OCI-LY1 (cell line): Measurements from ENCODE around the gene FLYWCH1.

ENCODE experiments used
- H2AFZ ChIP-seq: fragments of 200-600 bp; sonication (generic), shearing (Covaris generic); 2 replicates; pipeline ENCODE4 v1.6.0; 2014; ENCODE audit warnings: antibody characterized with exemption, mild to moderate bottlenecking, low read length
- H3F3A ChIP-seq: fragments of 200-600 bp; sonication (generic), shearing (Covaris generic); 2 replicates; pipeline ENCODE4 v1.6.0; 2014; ENCODE audit warnings: mild to moderate bottlenecking, antibody characterized with exemption, low read length, moderate library complexity; ENCODE audit not compliant: insufficient read depth
- H3K27ac ChIP-seq: fragments of 200-600 bp; sonication (generic); 2 replicates; pipeline ENCODE4 v1.5.1; 2014; ENCODE audit warnings: low read length, mixed run types, mild to moderate bottlenecking, low read depth; ENCODE audit not compliant: poor library complexity, severe bottlenecking
- H3K27me3 ChIP-seq: fragments of 200-600 bp; sonication (generic); 2 replicates; pipeline ENCODE4 v1.6.0; 2014; ENCODE audit warnings: antibody characterized with exemption, mild to moderate bottlenecking, low read length, moderate library complexity; ENCODE audit not compliant: insufficient read depth
- H3K36me3 ChIP-seq: fragments of 200-600 bp; sonication (generic); 2 replicates; pipeline ENCODE4 v1.6.1; 2014; ENCODE audit warnings: mild to moderate bottlenecking, antibody characterized with exemption, low read length, moderate library complexity, mixed read lengths; ENCODE audit not compliant: insufficient read depth
- H3K4me1 ChIP-seq: fragments of 200-600 bp; sonication (generic); 2 replicates; pipeline ENCODE4 v1.5.1; 2014; ENCODE audit warnings: mild to moderate bottlenecking, low read length, moderate library complexity; ENCODE audit not compliant: insufficient read depth, severe bottlenecking
- H3K4me2 ChIP-seq: fragments of 200-600 bp; sonication (generic), shearing (Covaris generic); 2 replicates; pipeline ENCODE4 v1.6.1; 2014; ENCODE audit warnings: low read length
- H3K4me3 ChIP-seq: fragments of 200-600 bp; sonication (generic); 2 replicates; pipeline ENCODE4 v1.5.1; 2014; ENCODE audit warnings: low read length, low read depth, mild to moderate bottlenecking, mixed read lengths; ENCODE audit not compliant: poor library complexity, severe bottlenecking
- H3K79me2 ChIP-seq: fragments of 200-600 bp; shearing (Covaris generic); 2 replicates; pipeline ENCODE4 v1.6.1; 2016; ENCODE audit warnings: mixed run types, low read length, mixed read lengths; ENCODE audit not compliant: insufficient read depth
- H3K9ac ChIP-seq: fragments of 200-600 bp; sonication (generic), shearing (Covaris generic); 2 replicates; pipeline ENCODE4 v1.6.1; 2014; ENCODE audit warnings: mild to moderate bottlenecking, low read length, mixed read lengths
- H3K9me2 ChIP-seq: fragments of 200-600 bp; sonication (generic), shearing (Covaris generic); 2 replicates; pipeline ENCODE4 v1.6.1; 2014; ENCODE audit warnings: low read depth, mild to moderate bottlenecking, low read length, mixed read lengths
- H3K9me3 ChIP-seq: fragments of 200-600 bp; shearing (Covaris generic); 2 replicates; pipeline ENCODE4 v1.6.1; 2014; ENCODE audit warnings: low read length, mixed read lengths
- H4K20me1 ChIP-seq: fragments of 200-600 bp; sonication (generic), shearing (Covaris generic); 2 replicates; pipeline ENCODE4 v1.6.0; 2016; ENCODE audit warnings: mild to moderate bottlenecking, low read length; ENCODE audit not compliant: insufficient read depth
- EZH2 ChIP-seq: fragments of 200-600 bp; sonication (generic), shearing (Covaris generic); IDR thresholded peaks from 2 replicates; pipeline ENCODE4 v1.8.0; 2017; ENCODE audit warnings: borderline replicate concordance, mixed run types, mild to moderate bottlenecking, antibody characterized with exemption, low read length, moderate library complexity, mixed read lengths
- TF ChIP-seq, protein P1 (sequence below): fragments of 200-600 bp; sonication (generic), shearing (Covaris generic); IDR thresholded peaks from 2 replicates; pipeline ENCODE4 v1.5.1; 2017; ENCODE audit warnings: mild to moderate bottlenecking, antibody characterized with exemption, low read length, moderate library complexity, mixed read lengths

Gene FLYWCH1

GRCh38 chr16:2975161-2975795 lies 63.5 kb downstream of the FLYWCH1 start:
- H3K4me1 ChIP-seq: peaks cover 66% of the 10 kb centered on the region
- no peak overlapping the region for H3K9ac ChIP-seq
- H3F3A ChIP-seq: no peaks in the 10 kb centered on the region
- no peak overlapping the region for H2AFZ ChIP-seq
- H3K4me3 ChIP-seq: no peak overlapping the region
- H3K4me2 ChIP-seq: peak overlapping the region; percentile 18; the same call in 1 of the 2 replicates
- TF ChIP-seq EZH2: no peak
- TF ChIP-seq, protein P1, sequence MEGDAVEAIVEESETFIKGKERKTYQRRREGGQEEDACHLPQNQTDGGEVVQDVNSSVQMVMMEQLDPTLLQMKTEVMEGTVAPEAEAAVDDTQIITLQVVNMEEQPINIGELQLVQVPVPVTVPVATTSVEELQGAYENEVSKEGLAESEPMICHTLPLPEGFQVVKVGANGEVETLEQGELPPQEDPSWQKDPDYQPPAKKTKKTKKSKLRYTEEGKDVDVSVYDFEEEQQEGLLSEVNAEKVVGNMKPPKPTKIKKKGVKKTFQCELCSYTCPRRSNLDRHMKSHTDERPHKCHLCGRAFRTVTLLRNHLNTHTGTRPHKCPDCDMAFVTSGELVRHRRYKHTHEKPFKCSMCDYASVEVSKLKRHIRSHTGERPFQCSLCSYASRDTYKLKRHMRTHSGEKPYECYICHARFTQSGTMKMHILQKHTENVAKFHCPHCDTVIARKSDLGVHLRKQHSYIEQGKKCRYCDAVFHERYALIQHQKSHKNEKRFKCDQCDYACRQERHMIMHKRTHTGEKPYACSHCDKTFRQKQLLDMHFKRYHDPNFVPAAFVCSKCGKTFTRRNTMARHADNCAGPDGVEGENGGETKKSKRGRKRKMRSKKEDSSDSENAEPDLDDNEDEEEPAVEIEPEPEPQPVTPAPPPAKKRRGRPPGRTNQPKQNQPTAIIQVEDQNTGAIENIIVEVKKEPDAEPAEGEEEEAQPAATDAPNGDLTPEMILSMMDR: no peak
- H3K79me2 ChIP-seq: peaks cover 3% of the 10 kb centered on the region; the same call in 1 of the 2 replicates
- no peaks in the 10 kb centered on the region for H3K9me3 ChIP-seq
- H3K27me3 ChIP-seq: no peaks in the 10 kb centered on the region
- no peaks in the 10 kb centered on the region for H4K20me1 ChIP-seq
- no peak overlapping the region for H3K27ac ChIP-seq
- no peaks in the 10 kb centered on the region for H3K9me2 ChIP-seq
- H3K36me3 ChIP-seq: peaks cover 78% of the 10 kb centered on the region

DNA sequence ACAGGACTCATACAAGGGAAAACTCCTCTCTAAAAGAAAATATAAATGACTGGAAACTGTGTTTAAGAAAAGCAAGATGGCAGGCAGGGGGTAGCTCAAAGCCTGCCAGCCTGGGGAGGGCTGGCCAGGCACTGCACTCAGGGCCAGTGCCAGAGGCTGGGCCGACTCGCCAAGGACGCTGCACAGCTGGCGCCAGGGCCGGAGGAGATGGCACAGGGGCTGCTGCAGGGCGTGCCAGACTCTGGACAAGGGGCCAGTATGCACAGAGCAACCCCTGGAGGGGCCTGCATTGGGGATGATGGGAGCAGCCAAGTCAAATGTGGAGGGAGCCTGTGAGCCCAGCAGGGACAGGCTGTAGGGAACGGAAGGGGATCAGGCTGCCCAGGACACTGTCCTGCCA lies 64.5 kb downstream of the FLYWCH1 start:
- no peak overlapping the region for H3K4me2 ChIP-seq
- TF ChIP-seq EZH2: no peak
- TF ChIP-seq, protein P1: no peak
- no peaks in the 10 kb centered on the region for H3K9me2 ChIP-seq
- peaks cover 3% of the 10 kb centered on the region; the same call in 1 of the 2 replicates for H3K79me2 ChIP-seq
- no peaks in the 10 kb centered on the region for H4K20me1 ChIP-seq
- no peak overlapping the region for H2AFZ ChIP-seq
- H3K9ac ChIP-seq: no peak overlapping the region
- no peak overlapping the region for H3K4me3 ChIP-seq
- H3K36me3 ChIP-seq: peaks cover 72% of the 10 kb centered on the region
- no peaks in the 10 kb centered on the region for H3F3A ChIP-seq
- peaks cover 63% of the 10 kb centered on the region for H3K4me1 ChIP-seq
- H3K9me3 ChIP-seq: no peaks in the 10 kb centered on the region
- H3K27ac ChIP-seq: no peak overlapping the region
- no peaks in the 10 kb centered on the region for H3K27me3 ChIP-seq

DNA sequence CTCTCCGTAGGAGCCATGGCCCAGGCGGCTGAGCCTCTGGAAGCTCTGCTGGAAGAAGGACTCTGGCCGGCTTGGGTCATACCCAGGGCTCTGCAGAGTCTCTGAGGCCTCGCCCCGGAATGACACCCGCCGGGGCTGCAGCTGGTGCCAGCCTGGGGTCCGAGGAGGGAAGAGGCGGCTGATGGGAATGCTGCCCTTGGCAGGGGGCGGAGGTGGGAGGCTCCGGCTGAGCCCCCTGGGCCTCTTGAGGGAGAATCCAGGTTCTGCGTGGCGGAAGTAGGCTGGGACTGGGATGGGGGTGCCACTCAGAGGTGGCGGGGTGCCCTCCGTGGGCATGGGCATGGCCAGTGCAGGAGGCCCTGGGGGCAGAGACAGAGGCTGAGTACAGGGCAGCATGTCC lies 64.9 kb downstream of the FLYWCH1 start:
- H3K9me3 ChIP-seq: no peaks in the 10 kb centered on the region
- no peak overlapping the region for H3K9ac ChIP-seq
- no peaks in the 10 kb centered on the region for H3K27me3 ChIP-seq
- no peaks in the 10 kb centered on the region for H3F3A ChIP-seq
- H3K9me2 ChIP-seq: no peaks in the 10 kb centered on the region
- no peak overlapping the region for H3K4me3 ChIP-seq
- H4K20me1 ChIP-seq: no peaks in the 10 kb centered on the region
- H3K79me2 ChIP-seq: peaks cover 3% of the 10 kb centered on the region; the same call in 1 of the 2 replicates
- H3K36me3 ChIP-seq: peaks cover 67% of the 10 kb centered on the region
- H3K27ac ChIP-seq: no peak overlapping the region
- TF ChIP-seq EZH2: no peak
- TF ChIP-seq, protein P1: no peak
- H2AFZ ChIP-seq: no peak overlapping the region
- H3K4me2 ChIP-seq: no peak overlapping the region
- H3K4me1 ChIP-seq: peaks cover 60% of the 10 kb centered on the region
